ENCODE data around the gene ZC3H12D. TPM values are rescaled to one million over a fixed set of nuclear protein-coding genes. Genes with fewer than 3 reads are reported as not detected.

The ZC3H12D gene
- total and polyA plus RNA-seq, 9 of the 15 experiments (the other 6 are each of a cell fraction or from before 2014, with no cell fraction given), result 0.04 to 0.27 (median 0.05) TPM; not detected in 3

GRCh38 chr6:149436647-149437046 is 48.2 kb downstream of the ZC3H12D start:
- CTCF ChIA-PET (ENCODE audit: low intra/inter-chr PET ratio), result no interaction called here
- no peak for ATAC-seq
- intact Hi-C loops (cut with micrococcal nuclease), result loop anchor here (10.0 kb wide), 1 partner anchor 242 kb away; no protein-coding TSS in a partner anchor
- TF ChIP-seq DIDO1 (tag; IDR thresholded peaks at IDR 0.05; ENCODE audit: low read depth) (no peak), GABPB2 (CRISPR knock-in tag; conservative IDR thresholded peaks at IDR 0.05) (no peak), ARID3A (IDR thresholded peaks at IDR 0.05; ENCODE audit: borderline replicate concordance, low read depth, low read length) (no peak), ZBTB9 (CRISPR knock-in tag; IDR thresholded peaks at IDR 0.05) (no peak), SMC3 (conservative IDR thresholded peaks at IDR 0.05; ENCODE audit: insufficient read depth, low read depth, low read length) (no peak), ZNF3 (CRISPR knock-in tag; IDR thresholded peaks at IDR 0.05) (no peak), ZKSCAN1 (IDR thresholded peaks at IDR 0.05; ENCODE audit: low read depth, low read length) (no peak), ZNF224 (CRISPR knock-in tag; IDR thresholded peaks at IDR 0.05) (no peak), ZNF830 (CRISPR knock-in tag; IDR thresholded peaks at IDR 0.05) (no peak), ZHX1 (conservative IDR thresholded peaks at IDR 0.05; ENCODE audit: low read length) (no peak), RBM34 (IDR thresholded peaks at IDR 0.05; ENCODE audit: borderline replicate concordance, insufficient read depth, low read length) (no peak), PRPF4 (IDR thresholded peaks at IDR 0.05; ENCODE audit: insufficient read depth, low read depth, low read length, poor library complexity, severe bottlenecking) (no peak), PREB (CRISPR knock-in tag; IDR thresholded peaks at IDR 0.05) (no peak), MNT (conservative IDR thresholded peaks at IDR 0.05) (no peak)

More at GRCh38 chr6:149436647-149437046, 48.2 kb downstream of the ZC3H12D start:
- in situ Hi-C loops (cut with MboI), result loop anchor here (25.0 kb wide), 1 partner anchor 874 kb away; no protein-coding TSS in a partner anchor
- no TSS peak for BruUV-seq (replicated peaks)
- Histone ChIP-seq H3K4me2 (ENCODE audit: insufficient read depth, low read length) (no peak overlapping the region), H3K4me1 (replicated peaks in 1 of 2; ENCODE audit: control insufficient read depth in 2 of 2, insufficient read depth in 2 of 2, low read length in 2 of 2) (no peaks in the 10 kb centered on the region; a peak in 1 of 5 replicates), H3K79me2 (ENCODE audit: control insufficient read depth, insufficient read depth, low read length) (no peaks in the 10 kb centered on the region), H3K4me3 (no peak overlapping the region), H3K9ac (ENCODE audit: insufficient read depth in 1 of 2, low read depth in 2 of 2, low read length in 2 of 2) (no peak overlapping the region), H3K36me3 (ENCODE audit: control insufficient read depth, insufficient read depth, low read length) (no peaks in the 10 kb centered on the region), H3K27me3 (ENCODE audit: control insufficient read depth in 2 of 2, insufficient read depth in 2 of 2, low read length in 2 of 2) (peaks cover 21 to 41% of the 10 kb centered on the region in 2 experiments), H4K20me1 (replicated peaks; ENCODE audit: control insufficient read depth, insufficient read depth, low read length) (0 out of 2 replicates have a peak, but pooled peaks cover 4% of the 10 kb centered on the region), H2AFZ (ENCODE audit: low read depth, low read length) (no peak overlapping the region), H3K9me3 (replicated peaks; ENCODE audit: control insufficient read depth, insufficient read depth, low read depth, low read length) (no peaks in the 10 kb centered on the region), H3K27ac (ENCODE audit: extremely low read depth, low read depth, low read length) (no peak overlapping the region), H3K9me1 (ENCODE audit: control insufficient read depth, insufficient read depth, low read length) (no peaks in the 10 kb centered on the region)
- FAIRE-seq, result no peak
- WGBS (ENCODE audit: insufficient coverage, low coverage, missing lambda C conversion rate), result 6% methylated on average over 12 of the region's 12 CpGs
- POLR2A ChIA-PET, result interaction anchor here (0.6 kb wide), 1 partner anchor 10 kb away, joined by 3 read pairs; no protein-coding TSS in a partner anchor
- DNase-seq (ENCODE audit: extremely low read depth in 1 of 4, low spot score in 3 of 4), result no peak

Measured in K562 (cell line).